ENCODE results near the gene TRAF3.

DNA sequence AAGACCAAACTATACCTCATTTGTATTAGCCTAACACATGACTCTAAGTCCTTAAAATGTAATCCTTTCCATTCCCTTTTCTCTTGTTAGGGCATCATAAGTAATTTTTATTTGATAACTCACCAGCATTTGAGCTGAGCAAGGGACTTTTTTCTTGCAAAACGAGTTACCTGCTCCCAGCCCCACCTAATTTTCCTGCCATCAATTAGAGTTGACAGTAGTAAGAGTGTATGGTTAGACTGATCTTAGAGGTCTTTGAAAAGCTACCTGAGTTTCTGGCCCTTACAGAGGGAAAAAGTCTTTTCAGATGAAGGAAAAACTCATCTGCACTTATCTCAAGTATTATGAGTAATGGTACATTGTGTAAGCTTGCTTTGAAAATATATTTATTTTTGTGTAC lies 111.5 kb downstream of the TRAF3 start:
- TF ChIP-seq OSR1 (CRISPR knock-in tag; IDR thresholded peaks at IDR 0.05), result no peak
- no peak for TF ChIP-seq BACH2 (CRISPR knock-in tag; IDR thresholded peaks at IDR 0.05; ENCODE audit: borderline replicate concordance)
- TF ChIP-seq TOX (CRISPR knock-in tag; IDR thresholded peaks at IDR 0.05; ENCODE audit: borderline replicate concordance), result no peak
- TF ChIP-seq, protein P1, sequence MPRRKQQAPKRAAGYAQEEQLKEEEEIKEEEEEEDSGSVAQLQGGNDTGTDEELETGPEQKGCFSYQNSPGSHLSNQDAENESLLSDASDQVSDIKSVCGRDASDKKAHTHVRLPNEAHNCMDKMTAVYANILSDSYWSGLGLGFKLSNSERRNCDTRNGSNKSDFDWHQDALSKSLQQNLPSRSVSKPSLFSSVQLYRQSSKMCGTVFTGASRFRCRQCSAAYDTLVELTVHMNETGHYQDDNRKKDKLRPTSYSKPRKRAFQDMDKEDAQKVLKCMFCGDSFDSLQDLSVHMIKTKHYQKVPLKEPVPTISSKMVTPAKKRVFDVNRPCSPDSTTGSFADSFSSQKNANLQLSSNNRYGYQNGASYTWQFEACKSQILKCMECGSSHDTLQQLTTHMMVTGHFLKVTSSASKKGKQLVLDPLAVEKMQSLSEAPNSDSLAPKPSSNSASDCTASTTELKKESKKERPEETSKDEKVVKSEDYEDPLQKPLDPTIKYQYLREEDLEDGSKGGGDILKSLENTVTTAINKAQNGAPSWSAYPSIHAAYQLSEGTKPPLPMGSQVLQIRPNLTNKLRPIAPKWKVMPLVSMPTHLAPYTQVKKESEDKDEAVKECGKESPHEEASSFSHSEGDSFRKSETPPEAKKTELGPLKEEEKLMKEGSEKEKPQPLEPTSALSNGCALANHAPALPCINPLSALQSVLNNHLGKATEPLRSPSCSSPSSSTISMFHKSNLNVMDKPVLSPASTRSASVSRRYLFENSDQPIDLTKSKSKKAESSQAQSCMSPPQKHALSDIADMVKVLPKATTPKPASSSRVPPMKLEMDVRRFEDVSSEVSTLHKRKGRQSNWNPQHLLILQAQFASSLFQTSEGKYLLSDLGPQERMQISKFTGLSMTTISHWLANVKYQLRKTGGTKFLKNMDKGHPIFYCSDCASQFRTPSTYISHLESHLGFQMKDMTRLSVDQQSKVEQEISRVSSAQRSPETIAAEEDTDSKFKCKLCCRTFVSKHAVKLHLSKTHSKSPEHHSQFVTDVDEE (CRISPR knock-in tag; IDR thresholded peaks at IDR 0.05), result no peak

Measured in SK-N-SH treated with all-trans-retinoic acid at 6 μM for 48 hours (cell line).